CD4-positive, alpha-beta memory T cell (primary cell): ENCODE measurements around the gene BFSP2. TPM values are rescaled to one million over a fixed set of nuclear protein-coding genes. Genes with fewer than 3 reads are reported as not detected.
"Not testable (repeated sequence)": the region's sequence is repeated elsewhere in the genome, so short reads cannot be mapped to it uniquely, and the experiment has no call there.

Experiments
- CTCF ChIA-PET: fragments of 350-600 bp; sonication (Branson Sonifier 250); formaldehyde crosslinking; loops from one replicate; lab custom pipeline; 2021; ENCODE audit warnings: inconsistent platforms; ENCODE audit not compliant: partially characterized antibody; lab: Charles Lee
- POLR2A ChIA-PET: fragments of 350-600 bp; sonication (Branson Sonifier 250); formaldehyde crosslinking; loops from one replicate; lab custom pipeline; 2021; ENCODE audit not compliant: partially characterized antibody; lab: Charles Lee
- DNase-seq, 5 donors: peaks; one replicate each; pipeline versions ENCODE4 v3.0.0 to v3.0.0-alpha.2; 2020 to 2022; ENCODE audit warnings: mixed read lengths in 1 of 5
- H3K27ac ChIP-seq: one replicate; pipeline ENCODE4 v1.7.0; 2013; ENCODE audit warnings: low read depth, low read length
- H3K27me3 ChIP-seq: 2 replicates; pipeline ENCODE4 v1.7.0; 2013; ENCODE audit warnings: mild to moderate bottlenecking, low read length, moderate library complexity; ENCODE audit not compliant: insufficient read depth
- H3K36me3 ChIP-seq: 2 replicates; pipeline ENCODE4 v1.7.0; 2013; ENCODE audit warnings: mild to moderate bottlenecking, low read length, moderate library complexity; ENCODE audit not compliant: insufficient read depth
- H3K4me1 ChIP-seq: 2 replicates; pipeline ENCODE4 v1.7.0; 2013; ENCODE audit warnings: mild to moderate bottlenecking, low read length, moderate library complexity; ENCODE audit not compliant: insufficient read depth
- H3K4me3 ChIP-seq, 2 donors: one replicate each; pipeline ENCODE4 v1.7.0; 2013; ENCODE audit warnings: low read length in 2 of 2, mild to moderate bottlenecking in 1 of 2
- H3K9me3 ChIP-seq, 2 donors: one replicate each; pipeline ENCODE4 v1.7.0; 2013; ENCODE audit warnings: low read length in 2 of 2, control low read depth in 1 of 2; ENCODE audit not compliant: control insufficient read depth in 1 of 2
- H3K27ac Mint-ChIP-seq, 7 donors: one replicate each; pipeline ENCODE4 v1.8.0; 2020 to 2021; ENCODE audit warnings: mixed read lengths in 7 of 7, mild to moderate bottlenecking in 6 of 7, inconsistent platforms in 3 of 7, moderate library complexity in 3 of 7
- H3K27me3 Mint-ChIP-seq, 2 donors: one replicate each; pipeline ENCODE4 v1.8.0; 2020 to 2021; ENCODE audit warnings: mixed read lengths in 2 of 2
- H3K36me3 Mint-ChIP-seq, 2 donors: one replicate each; pipeline ENCODE4 v1.8.0; 2020 to 2021; ENCODE audit warnings: mixed read lengths in 2 of 2, inconsistent platforms in 1 of 2, mild to moderate bottlenecking in 1 of 2
- H3K4me1 Mint-ChIP-seq, 4 donors: one replicate each; pipeline ENCODE4 v1.8.0; 2020 to 2021; ENCODE audit warnings: mixed read lengths in 4 of 4, mild to moderate bottlenecking in 1 of 4
- H3K4me3 Mint-ChIP-seq, 8 donors: one replicate each; pipeline ENCODE4 v1.8.0; 2020 to 2021; ENCODE audit warnings: mixed read lengths in 8 of 8, mild to moderate bottlenecking in 7 of 8, moderate library complexity in 6 of 8, inconsistent platforms in 3 of 8
- H3K9me3 Mint-ChIP-seq, 8 donors: one replicate each; pipeline ENCODE4 v1.8.0; 2020 to 2021; ENCODE audit warnings: mixed read lengths in 8 of 8, mild to moderate bottlenecking in 5 of 8, inconsistent platforms in 3 of 8, moderate library complexity in 1 of 8
- intact Hi-C: fragments of 100-400 bp; cut with micrococcal nuclease; formaldehyde crosslinking; loops from one replicate; pipeline ENCODE4 v1.15.1; 2023
- polyA plus RNA-seq, 2 donors: library from polyadenylated mRNA; unstranded; fragments of 300-500 nt; fragmentation: Illumina TruSeq; gene quantifications; one replicate each; pipeline ENCODE4 v1.2.3, GENCODE V29; 2021
- total RNA-seq, 2 experiments: library from RNA; stranded (reverse); gene quantifications; one replicate each; pipeline ENCODE4 v1.2.3, GENCODE V29; 2021

The BFSP2 gene
- total and polyA plus RNA-seq, 4 experiments from 2014 or later: 0.86 to 1.3 TPM; not detected in 2

GRCh38 chr3:133520938-133521337 lies 121.1 kb downstream of the BFSP2 start:
- H3K27me3 Mint-ChIP-seq, H3K36me3 Mint-ChIP-seq, H3K27me3 ChIP-seq, H3K4me3 ChIP-seq, intact Hi-C loops, DNase-seq, H3K4me3 Mint-ChIP-seq, H3K9me3 ChIP-seq, H3K4me1 ChIP-seq, H3K36me3 ChIP-seq, H3K27ac Mint-ChIP-seq, H3K27ac ChIP-seq, POLR2A ChIA-PET, H3K4me1 Mint-ChIP-seq, H3K9me3 Mint-ChIP-seq: not testable (repeated sequence)
- CTCF ChIA-PET: interaction anchor here (0.9 kb wide), 1 partner anchor 33 kb away, joined by 3 read pairs; no protein-coding TSS in a partner anchor

DNA sequence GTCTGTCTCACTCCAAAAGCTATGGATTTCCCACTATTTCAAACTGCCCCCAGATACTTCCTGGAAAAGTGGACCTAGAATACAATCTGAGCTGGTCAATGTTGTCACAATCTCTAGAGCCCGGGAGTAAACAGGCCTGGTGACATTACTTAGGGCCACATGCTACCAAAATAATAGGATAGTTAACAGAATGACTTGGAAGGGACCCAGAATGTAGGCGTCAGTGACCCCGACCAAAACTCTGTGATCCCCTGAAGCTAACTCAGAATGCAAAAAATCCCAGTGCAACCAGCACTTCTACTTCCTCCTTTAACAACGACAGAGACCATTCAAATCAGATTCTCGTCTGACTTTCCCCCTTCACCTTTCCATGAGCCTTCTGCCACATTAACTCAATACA lies 122.1 kb downstream of the BFSP2 start:
- Mint-ChIP-seq H3K4me1 (no peaks in the 10 kb centered on the region), H3K27ac (no peak overlapping the region), H3K4me3 (no peak overlapping the region), H3K36me3 (no peaks in the 10 kb centered on the region), H3K9me3 (no peaks in the 10 kb centered on the region), H3K27me3 (no peaks in the 10 kb centered on the region)
- no peaks in the 10 kb centered on the region for H3K4me1 ChIP-seq
- H3K4me3 ChIP-seq: no peak overlapping the region
- H3K9me3 ChIP-seq: no peaks in the 10 kb centered on the region
- CTCF ChIA-PET: interaction anchor here (0.9 kb wide), 1 partner anchor 34 kb away, joined by 3 read pairs; no protein-coding TSS in a partner anchor
- no peaks in the 10 kb centered on the region for H3K36me3 ChIP-seq
- DNase-seq: no peak
- POLR2A ChIA-PET: no interaction called here
- no peaks in the 10 kb centered on the region for H3K27me3 ChIP-seq
- intact Hi-C loops: no loop called here
- H3K27ac ChIP-seq: no peak overlapping the region

GRCh38 chr3:133523758-133524157 lies 123.9 kb downstream of the BFSP2 start:
- H3K27ac Mint-ChIP-seq, CTCF ChIA-PET: not testable (repeated sequence)

More at GRCh38 chr3:133523758-133524157, 123.9 kb downstream of the BFSP2 start:
- H3K36me3 ChIP-seq, H3K9me3 Mint-ChIP-seq, DNase-seq, H3K27ac ChIP-seq, H3K4me1 ChIP-seq, H3K4me1 Mint-ChIP-seq, H3K27me3 Mint-ChIP-seq, H3K9me3 ChIP-seq, H3K27me3 ChIP-seq, intact Hi-C loops, H3K4me3 ChIP-seq, H3K4me3 Mint-ChIP-seq, POLR2A ChIA-PET, H3K36me3 Mint-ChIP-seq: not testable (repeated sequence)

Other genes with a start within 250 kb of the BFSP2 start
- 100 to 1,000 TPM; 208 to 212 TPM for gene CDV3, start 173.6 kb downstream of the BFSP2 start, total RNA-seq
- gene CDV3, start 173.6 kb downstream of the BFSP2 start, polyA plus RNA-seq: 10 to 100 TPM; 33.5 to 80.5 TPM